OCI-LY3 (cell line): ENCODE measurements around the gene RAB35.
"Not testable (repeated sequence)": the region's sequence is repeated elsewhere in the genome, so short reads cannot be mapped to it uniquely, and the experiment has no call there.

Source experiments
- H2AFZ ChIP-seq: fragments of 200-600, 300-600 bp; shearing (Covaris generic); 2 replicates; pipeline ENCODE4 v1.6.0; 2014; ENCODE audit warnings: antibody characterized with exemption, low read depth, low read length
- H3K27ac ChIP-seq: fragments of 200-600, 300-600 bp; sonication (generic); 2 replicates; pipeline ENCODE4 v1.5.1; 2014; ENCODE audit warnings: mild to moderate bottlenecking, low read length, moderate library complexity, mixed read lengths
- H3K27me3 ChIP-seq: fragments of 200-600, 300-600 bp; sonication (generic); 2 replicates; pipeline ENCODE4 v1.6.1; 2014; ENCODE audit warnings: low read depth, low read length, mixed read lengths
- H3K36me3 ChIP-seq: fragments of 200-600, 300-600 bp; sonication (generic); replicated peaks from 2 replicates; pipeline ENCODE3; 2014; ENCODE audit warnings: low read depth, low read length, mixed read lengths
- H3K4me1 ChIP-seq: fragments of 300-600, 200-600 bp; sonication (generic); 2 replicates; pipeline ENCODE4 v1.6.1; 2014; ENCODE audit warnings: low read length, mixed read lengths
- H3K4me2 ChIP-seq: fragments of 200-600, 300-600 bp; sonication (generic); 2 replicates; pipeline ENCODE4 v1.6.1; 2014; ENCODE audit warnings: low read length, mixed read lengths
- H3K4me3 ChIP-seq: fragments of 300-600, 200-600 bp; sonication (generic); 2 replicates; pipeline ENCODE4 v1.5.1; 2014; ENCODE audit warnings: antibody characterized with exemption, mild to moderate bottlenecking, low read length, moderate library complexity
- H3K79me2 ChIP-seq: fragments of 300-600, 200-600 bp; shearing (Covaris generic); 2 replicates; pipeline ENCODE4 v1.6.1; 2014; ENCODE audit warnings: mild to moderate bottlenecking, low read length, mixed read lengths
- H3K9ac ChIP-seq: fragments of 300-600, 200-600 bp; shearing (Covaris generic); 2 replicates; pipeline ENCODE4 v1.6.0; 2014; ENCODE audit warnings: mild to moderate bottlenecking, low read length, moderate library complexity
- H3K9me3 ChIP-seq: fragments of 200-600, 300-600 bp; shearing (Covaris generic); 2 replicates; pipeline ENCODE4 v1.6.1; 2014; ENCODE audit warnings: low read length, mixed read lengths; ENCODE audit not compliant: insufficient read depth
- H4K20me1 ChIP-seq: fragments of 200-600, 300-600 bp; sonication (generic); 2 replicates; pipeline ENCODE4 v1.6.1; 2016; ENCODE audit warnings: low read length, mixed read lengths; ENCODE audit not compliant: insufficient read depth
- EZH2phosphoT487 ChIP-seq: fragments of 200-600 bp; shearing (Covaris generic); IDR thresholded peaks from 2 replicates; pipeline ENCODE4 v1.6.1; 2018; ENCODE audit warnings: antibody characterized with exemption, mixed run types, low read depth
- TF ChIP-seq, protein P1 (sequence below): fragments of 200-600, 300-600 bp; sonication (generic); IDR thresholded peaks from 2 replicates; pipeline ENCODE4 v1.5.1; 2014; ENCODE audit warnings: antibody characterized with exemption, low read length, low read depth

The RAB35 gene

DNA sequence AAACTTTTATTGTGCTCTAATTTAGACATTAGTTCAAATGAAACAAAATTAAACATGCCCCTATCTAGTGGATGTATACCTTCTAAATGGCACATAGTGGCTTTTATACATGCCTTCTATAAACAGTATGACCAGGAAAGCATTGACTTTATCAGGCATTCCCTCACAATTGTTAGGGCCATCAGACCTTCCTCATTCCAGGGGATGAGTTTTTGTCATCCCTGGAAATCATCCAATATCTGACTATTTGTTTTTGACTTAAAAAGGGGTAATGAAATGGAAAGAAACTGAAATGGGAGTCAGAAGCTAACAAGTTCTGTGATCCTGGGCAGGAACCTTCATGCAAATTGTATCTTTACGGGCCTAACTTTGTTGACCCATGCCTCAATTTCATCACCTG is 69.5 kb downstream of the RAB35 start:
- Histone ChIP-seq H3K27me3 (no peaks in the 10 kb centered on the region), H3K4me2 (no peak overlapping the region), H3K79me2 (no peaks in the 10 kb centered on the region), H3K27ac (no peak overlapping the region), H2AFZ (no peak overlapping the region), H3K9me3 (no peaks in the 10 kb centered on the region), H4K20me1 (peaks cover 2% of the 10 kb centered on the region; the same call in 1 of the 2 replicates), H3K9ac (no peak overlapping the region), H3K4me1 (no peaks in the 10 kb centered on the region), H3K36me3 (no peaks in the 10 kb centered on the region), H3K4me3 (no peak overlapping the region)
- TF ChIP-seq EZH2phosphoT487, result no peak
- TF ChIP-seq, protein P1, sequence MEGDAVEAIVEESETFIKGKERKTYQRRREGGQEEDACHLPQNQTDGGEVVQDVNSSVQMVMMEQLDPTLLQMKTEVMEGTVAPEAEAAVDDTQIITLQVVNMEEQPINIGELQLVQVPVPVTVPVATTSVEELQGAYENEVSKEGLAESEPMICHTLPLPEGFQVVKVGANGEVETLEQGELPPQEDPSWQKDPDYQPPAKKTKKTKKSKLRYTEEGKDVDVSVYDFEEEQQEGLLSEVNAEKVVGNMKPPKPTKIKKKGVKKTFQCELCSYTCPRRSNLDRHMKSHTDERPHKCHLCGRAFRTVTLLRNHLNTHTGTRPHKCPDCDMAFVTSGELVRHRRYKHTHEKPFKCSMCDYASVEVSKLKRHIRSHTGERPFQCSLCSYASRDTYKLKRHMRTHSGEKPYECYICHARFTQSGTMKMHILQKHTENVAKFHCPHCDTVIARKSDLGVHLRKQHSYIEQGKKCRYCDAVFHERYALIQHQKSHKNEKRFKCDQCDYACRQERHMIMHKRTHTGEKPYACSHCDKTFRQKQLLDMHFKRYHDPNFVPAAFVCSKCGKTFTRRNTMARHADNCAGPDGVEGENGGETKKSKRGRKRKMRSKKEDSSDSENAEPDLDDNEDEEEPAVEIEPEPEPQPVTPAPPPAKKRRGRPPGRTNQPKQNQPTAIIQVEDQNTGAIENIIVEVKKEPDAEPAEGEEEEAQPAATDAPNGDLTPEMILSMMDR, result no peak

DNA sequence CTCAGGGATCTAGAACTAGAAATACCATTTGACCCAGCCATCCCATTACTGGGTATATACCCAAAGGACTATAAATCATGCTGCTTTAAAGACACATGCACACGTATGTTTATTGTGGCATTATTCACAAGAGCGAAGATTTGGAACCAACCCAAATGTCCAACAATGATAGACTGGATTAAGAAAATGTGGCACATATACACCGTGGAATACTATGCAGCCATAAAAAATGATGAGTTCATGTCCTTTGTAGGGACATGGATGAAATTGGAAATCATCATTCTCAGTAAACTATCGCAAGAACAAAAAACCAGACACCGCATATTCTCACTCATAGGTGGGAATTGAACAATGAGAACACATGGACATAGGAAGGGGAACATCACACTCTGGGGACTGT is 71.2 kb downstream of the RAB35 start:
- not testable (repeated sequence) for H3K4me2 ChIP-seq, H3K27me3 ChIP-seq, H3K79me2 ChIP-seq, H4K20me1 ChIP-seq, H3K36me3 ChIP-seq, H3K9me3 ChIP-seq, H3K27ac ChIP-seq, H3K9ac ChIP-seq, H3K4me1 ChIP-seq, H2AFZ ChIP-seq, H3K4me3 ChIP-seq
